ENCODE data around the gene CEP85L. TPM values are rescaled to one million over a fixed set of nuclear protein-coding genes. Genes with fewer than 3 reads are reported as not detected.

CEP85L gene
- 1 to 10 TPM; 9.3 to 9.7 TPM for total RNA-seq

GRCh38 chr6:118651282-118652050, at the start of gene CEP85L:
Gene CEP85L (minus strand): TSS chr6:118651591. CDS start chr6:118651269, 322 bp downstream.

GRCh38 chr6:118548136-118548535, 103.3 kb downstream of the CEP85L start, which contains the start of gene PLN:
Gene PLN (plus strand): TSS chr6:118548296. CDS start chr6:118558922, 10,626 bp downstream.

Other genes with a start within 250 kb of the CEP85L start
- gene PLN, start 103.3 kb downstream of the CEP85L start, total RNA-seq, result not detected
- gene ASF1A, start 242.6 kb upstream of the CEP85L start, total RNA-seq, result 10 to 100 TPM; 15.1 to 42.3 TPM